B cell (primary cell): ENCODE data around the gene PLA2G3.

ENCODE experiments used
- CTCF ChIP-seq: fragments of 200-600 bp; IDR thresholded peaks from one replicate; pipeline ENCODE4 v1.8.0; 2022; ENCODE audit warnings: antibody characterized with exemption, mild to moderate bottlenecking
- EZH2 ChIP-seq: IDR thresholded peaks from 2 replicates; pipeline ENCODE4 v1.6.1; 2012; ENCODE audit warnings: borderline replicate concordance, low read depth, mild to moderate bottlenecking, moderate library complexity, low read length; ENCODE audit not compliant: insufficient read depth, poor library complexity, severe bottlenecking

- TF ChIP-seq CTCF (no peak), EZH2 (no peak)
These were observed 14.7 kb upstream of the PLA2G3 start for GRCh38 chr22:31154975-31155374.
